Stimulated activated CD4-positive, alpha-beta T cell treated with anti-CD3 and anti-CD28 coated beads, Interleukin-4, amount 100 ng/mL, for 48 hours (primary cell): Measurements from ENCODE around the gene MYO5B.
A peak's percentile ranks its signal among the peaks of the same experiment; 100 is the strongest.
"Not testable (repeated sequence)": the region's sequence is repeated elsewhere in the genome, so short reads cannot be mapped to it uniquely, and the experiment has no call there.

Source experiments
- DNase-seq, 2 donors: peaks; one replicate each; pipeline ENCODE4 v3.0.0-alpha.2; 2020; ENCODE audit warnings: low read depth in 2 of 2

The MYO5B gene

GRCh38 chr18:49922228-49922627 lies 272.7 kb downstream of the MYO5B start:
- no peak for DNase-seq

GRCh38 chr18:49921318-49921985 lies 273.5 kb downstream of the MYO5B start:
- no peak for DNase-seq

DNA sequence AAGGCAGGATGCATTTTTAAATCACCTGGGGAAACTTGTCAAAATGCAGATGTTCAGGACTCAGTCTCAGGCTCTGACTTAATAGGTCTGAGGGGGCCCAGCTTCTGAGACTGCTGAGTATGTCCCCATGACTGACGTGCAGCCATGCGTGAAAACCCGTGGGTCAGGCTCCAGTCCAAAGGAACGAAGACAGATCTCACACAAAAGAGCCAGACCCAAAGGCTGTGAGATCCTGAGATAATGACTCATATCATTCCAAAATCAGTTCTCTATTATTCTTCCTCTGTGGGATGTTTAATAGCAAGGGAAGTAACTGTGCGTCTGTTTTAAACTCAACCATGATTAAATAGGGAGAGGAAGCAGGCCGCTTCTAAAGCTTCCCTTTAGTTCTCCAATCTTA lies 274.2 kb downstream of the MYO5B start:
- DNase-seq: no peak

DNA sequence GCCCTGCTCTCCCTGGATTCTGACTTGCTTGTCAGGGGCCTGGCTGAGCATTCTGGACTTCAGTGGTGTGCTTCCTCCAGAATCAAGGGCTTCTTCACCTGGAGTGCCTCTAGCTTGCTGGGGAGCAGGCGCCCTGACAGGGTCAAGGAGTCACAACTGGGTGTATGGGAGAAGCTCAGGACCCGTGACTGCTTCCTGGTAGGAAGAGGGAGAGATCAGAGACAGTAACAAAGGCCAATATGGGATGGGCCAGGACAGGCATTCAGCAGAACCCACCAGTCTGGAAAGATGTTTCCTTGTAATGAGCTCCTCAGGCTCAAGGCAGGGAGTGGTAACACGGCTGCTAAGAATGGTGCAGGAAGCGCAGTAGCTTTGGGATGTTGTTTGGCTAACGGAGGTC lies 277.2 kb downstream of the MYO5B start:
- no peak for DNase-seq

GRCh38 chr18:49915352-49915751 lies 279.6 kb downstream of the MYO5B start:
- no peak for DNase-seq

- DNase-seq: no peak
Measured at GRCh38 chr18:49913221-49913620, 281.7 kb downstream of the MYO5B start.

GRCh38 chr18:49911427-49911826 lies 283.5 kb downstream of the MYO5B start:
- no peak for DNase-seq

- no peak for DNase-seq
Measured at GRCh38 chr18:49910986-49911385, 284.0 kb downstream of the MYO5B start.

DNA sequence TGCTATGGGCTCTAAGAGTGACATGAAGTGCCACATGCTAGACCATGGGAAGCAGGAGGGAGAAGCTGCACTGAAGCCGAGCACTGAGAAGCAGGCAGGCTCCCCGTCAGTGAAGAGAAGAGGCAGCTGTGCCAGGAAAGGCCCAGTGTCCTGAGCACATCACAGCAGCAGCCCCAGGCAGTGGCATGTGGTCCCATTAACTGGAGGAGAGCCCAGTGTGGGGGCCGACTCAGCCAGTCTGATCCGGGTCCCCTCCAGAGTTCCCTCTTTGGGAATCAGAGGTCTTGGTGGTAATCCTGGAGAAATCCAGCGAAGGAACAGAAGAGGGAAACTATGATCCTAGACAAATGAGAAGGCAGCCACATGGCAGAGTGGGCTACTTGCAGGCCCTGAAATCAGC lies 284.9 kb downstream of the MYO5B start:
- no peak for DNase-seq

DNA sequence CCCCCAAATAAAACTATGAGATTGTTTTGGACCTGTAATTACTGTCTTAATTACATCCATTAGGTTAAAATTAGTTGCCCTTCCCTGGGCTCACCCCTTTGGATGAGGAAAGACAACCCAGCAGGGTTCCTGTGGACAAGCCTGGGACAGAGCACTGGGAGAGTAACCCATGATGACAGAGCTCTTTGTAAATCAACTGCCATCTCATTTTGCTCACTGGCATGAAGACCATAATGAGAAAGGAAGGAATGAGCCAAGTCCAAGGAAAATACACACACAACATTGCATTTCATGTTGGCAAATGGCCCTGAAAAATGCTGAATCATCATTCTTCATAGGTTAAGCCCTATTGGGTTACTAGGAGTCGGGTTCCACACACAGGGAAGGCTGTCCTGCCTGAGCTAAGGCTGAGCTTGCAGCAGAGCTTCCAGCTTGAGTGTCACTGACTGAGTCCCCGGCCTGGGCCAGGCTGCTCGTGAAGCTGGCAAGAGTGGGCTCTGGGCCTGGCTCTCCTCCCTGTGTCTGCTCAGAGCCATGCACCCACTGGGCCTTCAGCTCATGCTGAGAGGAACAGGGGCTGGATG lies 287.5 kb downstream of the MYO5B start:
- DNase-seq: no peak

- DNase-seq: no peak
Measured at GRCh38 chr18:49905771-49906170, 289.2 kb downstream of the MYO5B start.

GRCh38 chr18:49904871-49905555 lies 289.9 kb downstream of the MYO5B start:
- no peak for DNase-seq

DNA sequence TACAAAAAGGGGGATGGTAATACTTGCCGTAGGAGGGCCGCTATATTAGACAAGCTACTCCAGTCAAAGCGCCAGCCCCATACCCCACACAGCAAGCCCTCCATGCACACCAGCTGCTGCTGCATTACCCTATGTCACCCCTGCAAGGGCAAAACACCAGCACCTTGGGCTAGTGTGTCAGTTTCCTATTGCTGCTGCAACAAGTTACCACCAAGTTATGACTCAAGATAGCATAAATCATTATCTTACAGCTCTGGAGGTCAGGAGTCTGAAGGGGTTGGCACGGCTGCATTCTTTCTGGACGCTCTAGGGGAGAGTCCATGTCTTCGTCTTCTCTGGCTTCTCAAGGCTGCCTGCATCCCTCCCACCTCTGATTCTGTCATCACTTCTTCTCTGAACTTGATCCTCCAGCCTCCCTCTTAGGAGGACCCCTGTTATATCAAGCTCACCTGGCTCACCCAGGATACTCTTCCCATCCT lies 293.0 kb downstream of the MYO5B start:
- no peak for DNase-seq

DNA sequence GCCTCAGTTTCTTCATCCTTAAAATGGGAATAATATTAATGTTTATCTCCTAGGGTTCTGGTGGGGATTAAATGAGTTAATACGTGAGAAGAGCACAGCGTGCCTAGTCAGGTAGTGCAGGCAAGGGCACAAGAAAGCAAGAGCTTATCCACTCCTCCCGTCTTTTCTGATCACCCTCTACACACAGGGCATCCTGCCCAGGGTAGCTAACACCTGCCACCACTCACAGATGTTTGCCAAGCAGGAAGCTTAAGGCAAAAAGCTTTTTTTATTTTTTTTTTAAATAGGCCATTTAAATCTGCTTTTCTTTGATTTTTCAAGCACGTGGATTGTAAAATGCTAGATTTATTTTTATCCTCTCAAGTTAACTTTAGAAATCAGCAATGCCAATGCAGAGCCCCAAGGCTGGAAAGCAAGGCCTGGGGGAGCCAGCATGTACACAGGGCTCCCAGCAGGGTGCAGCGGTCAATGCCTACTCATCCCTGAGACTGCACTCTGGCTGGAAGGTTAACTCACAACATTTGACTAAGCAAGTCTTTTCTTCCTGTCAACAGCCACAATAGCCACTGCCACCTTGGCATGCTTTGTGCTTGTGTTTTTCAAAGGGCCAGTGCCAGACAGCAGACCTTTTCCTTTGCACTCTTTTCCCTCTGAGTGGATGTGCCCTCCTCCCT lies 295.2 kb downstream of the MYO5B start:
- no peak for DNase-seq

DNA sequence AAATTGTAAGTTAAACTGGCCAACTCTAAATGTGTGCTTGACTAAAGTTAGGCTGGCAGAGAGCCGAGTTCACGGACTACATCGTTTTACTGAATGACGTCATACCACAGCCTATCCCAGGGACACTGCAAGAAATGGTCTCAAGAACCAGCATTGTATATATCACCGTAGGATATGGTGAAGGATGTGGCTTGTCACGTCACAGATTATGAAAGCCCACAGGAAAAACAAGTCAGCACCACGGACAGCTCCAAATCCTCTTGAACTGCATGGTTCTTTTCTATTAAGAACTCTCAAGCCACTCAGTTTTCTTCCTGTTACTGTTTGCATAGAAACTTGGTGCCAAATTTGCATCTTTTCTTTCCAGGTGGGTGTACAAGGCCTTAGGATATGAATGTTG lies 296.5 kb downstream of the MYO5B start:
- peak; percentile 33 to 54 for DNase-seq

DNA sequence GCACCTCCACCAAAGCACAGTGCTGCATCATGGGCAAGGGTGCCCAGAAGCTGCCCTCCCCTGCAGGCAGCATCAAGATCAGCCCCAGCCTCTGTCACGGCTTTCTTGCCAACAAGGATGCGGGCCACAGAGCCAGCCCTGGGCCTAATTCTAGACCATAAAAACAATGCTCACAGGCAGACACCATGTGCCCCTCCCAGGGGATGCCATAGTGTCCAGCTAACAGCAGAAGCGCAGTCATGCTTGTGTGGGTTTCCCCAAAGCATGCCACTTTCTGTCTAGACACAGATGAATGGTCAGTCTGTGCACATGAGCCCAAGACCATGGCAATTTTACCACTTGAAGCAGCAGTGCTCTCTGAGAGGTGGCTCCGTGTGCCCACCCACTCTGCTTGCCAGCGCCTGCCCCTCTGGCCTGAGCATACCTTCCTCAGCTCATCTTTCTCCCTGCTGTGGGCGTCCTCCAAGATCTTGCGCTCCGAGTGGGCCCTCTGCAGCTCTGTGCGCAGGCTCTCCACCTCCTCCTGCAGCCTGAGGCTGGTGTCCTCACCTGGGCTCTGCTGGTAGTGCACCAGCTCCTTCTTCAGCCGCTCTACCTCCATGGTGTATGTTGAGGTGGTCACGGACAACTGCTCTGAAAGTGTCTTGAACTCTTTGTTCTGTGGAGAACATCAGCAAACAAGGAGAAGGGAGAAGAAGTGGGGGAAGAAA lies 300.3 kb downstream of the MYO5B start:
- no peak for DNase-seq

DNA sequence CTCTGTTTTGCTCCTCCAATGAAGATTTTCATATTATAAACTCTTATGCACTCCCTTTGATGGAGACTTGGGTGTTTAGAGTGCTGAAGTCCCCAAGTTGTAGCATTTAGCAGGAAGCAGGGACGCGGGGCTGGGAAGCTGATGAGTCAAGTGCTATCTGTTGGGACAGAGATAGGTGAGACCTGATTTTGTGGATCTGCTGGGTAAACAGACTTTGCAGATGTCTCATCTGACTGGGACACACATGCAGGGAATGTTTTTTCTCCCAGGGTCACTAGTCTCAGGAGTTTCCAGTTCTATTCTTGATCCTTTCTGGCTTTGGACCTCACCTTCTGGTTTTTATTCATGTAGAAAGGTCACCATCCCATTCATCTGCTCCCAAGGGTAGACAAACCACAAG lies 301.9 kb downstream of the MYO5B start:
- DNase-seq: no peak

DNA sequence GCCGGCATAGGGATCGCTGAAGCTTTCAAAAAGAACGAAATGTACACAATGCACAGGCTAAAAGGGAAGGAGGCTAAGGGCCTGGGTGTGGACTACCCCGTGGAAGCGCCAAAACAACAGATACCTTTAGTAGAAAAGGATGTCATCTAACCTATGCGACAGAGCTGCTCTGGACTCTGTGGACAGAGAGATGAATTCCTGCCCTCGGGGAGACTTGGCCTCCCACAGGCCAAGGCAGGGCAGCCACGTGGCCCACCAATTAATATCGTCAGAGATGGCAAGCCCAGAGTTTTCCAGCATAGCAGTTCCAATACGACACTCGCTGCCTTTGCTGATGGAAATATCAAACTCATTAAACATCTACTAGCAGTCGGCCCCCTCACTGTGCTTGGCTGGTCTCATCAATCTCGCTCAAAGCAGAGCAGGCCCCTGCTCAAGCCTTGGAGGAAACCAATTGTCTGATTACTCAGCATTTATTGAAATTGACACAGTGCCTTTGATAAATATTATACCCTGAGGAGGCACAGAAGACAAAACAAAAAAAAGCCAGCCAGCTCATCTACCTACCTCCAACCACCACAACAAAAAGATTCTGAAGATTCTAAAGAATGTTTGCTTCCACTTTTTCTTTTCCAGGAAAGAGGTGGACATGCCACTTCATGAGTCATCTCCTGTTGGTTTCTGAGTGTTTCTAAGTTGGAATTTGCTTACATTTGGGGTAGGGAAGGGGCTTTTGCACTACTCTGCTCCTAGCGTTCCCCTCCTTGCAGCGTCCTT lies 302.6 kb downstream of the MYO5B start:
- DNase-seq: no peak

- DNase-seq: no peak
Measured at GRCh38 chr18:49890041-49890440, 304.9 kb downstream of the MYO5B start.

- not testable (repeated sequence) for DNase-seq
Measured at GRCh38 chr18:49889552-49889951, 305.4 kb downstream of the MYO5B start.
